ENCODE results near the gene C16orf89.

GRCh38 chr16:5072334-5073278, 6.8 kb upstream of the C16orf89 start:
- TF ChIP-seq CTCF (IDR thresholded peaks at IDR 0.05) (no peak), POLR2A (IDR thresholded peaks at IDR 0.05) (no peak)

Measured in body of pancreas (tissue), 4 donors.